Inflammatory macrophage treated with lipopolysaccharide for 4 hours (primary cell): ENCODE measurements around the gene CTNNA3.

ENCODE experiments used
- DNase-seq: peaks from one replicate; pipeline ENCODE4 v3.0.0-alpha.2; 2020

The CTNNA3 gene

GRCh38 chr10:67664942-67665341 lies 31.1 kb downstream of the CTNNA3 start:
- peak; percentile 51 for DNase-seq

GRCh38 chr10:67663449-67664087 lies 32.4 kb downstream of the CTNNA3 start:
- no peak for DNase-seq

GRCh38 chr10:67662415-67662814 lies 33.6 kb downstream of the CTNNA3 start:
- DNase-seq: no peak

GRCh38 chr10:67659497-67659896 lies 36.5 kb downstream of the CTNNA3 start:
- DNase-seq: no peak

GRCh38 chr10:67657775-67658174 lies 38.2 kb downstream of the CTNNA3 start:
- no peak for DNase-seq

- DNase-seq: no peak
Measured at GRCh38 chr10:67650558-67650957, 45.4 kb downstream of the CTNNA3 start.

- no peak for DNase-seq
Measured at GRCh38 chr10:67648613-67649229, 47.3 kb downstream of the CTNNA3 start.

- DNase-seq: no peak
Measured at GRCh38 chr10:67630904-67631303, 65.1 kb downstream of the CTNNA3 start.

GRCh38 chr10:67629461-67629971 lies 66.5 kb downstream of the CTNNA3 start:
- DNase-seq: no peak

GRCh38 chr10:67622984-67623383 lies 73.0 kb downstream of the CTNNA3 start:
- no peak for DNase-seq

GRCh38 chr10:67622511-67622910 lies 73.5 kb downstream of the CTNNA3 start:
- no peak for DNase-seq

- DNase-seq: no peak
Measured at GRCh38 chr10:67621834-67622233, 74.2 kb downstream of the CTNNA3 start.

- DNase-seq: no peak
Measured at GRCh38 chr10:67618116-67618515, 77.9 kb downstream of the CTNNA3 start.

- DNase-seq: no peak
Measured at GRCh38 chr10:67612577-67613537, 83.1 kb downstream of the CTNNA3 start.

- no peak for DNase-seq
Measured at GRCh38 chr10:67612176-67612575, 83.8 kb downstream of the CTNNA3 start.

- DNase-seq: no peak
Measured at GRCh38 chr10:67609996-67610793, 85.8 kb downstream of the CTNNA3 start.

- no peak for DNase-seq
Measured at GRCh38 chr10:67608001-67608400, 88.0 kb downstream of the CTNNA3 start.

- no peak for DNase-seq
Measured at GRCh38 chr10:67607472-67607871, 88.5 kb downstream of the CTNNA3 start.

- DNase-seq: no peak
Measured at GRCh38 chr10:67606572-67606971, 89.4 kb downstream of the CTNNA3 start.

- no peak for DNase-seq
Measured at GRCh38 chr10:67603701-67604100, 92.3 kb downstream of the CTNNA3 start.

- no peak for DNase-seq
Measured at GRCh38 chr10:67603086-67603485, 92.9 kb downstream of the CTNNA3 start.

- no peak for DNase-seq
Measured at GRCh38 chr10:67602268-67602950, 93.6 kb downstream of the CTNNA3 start.
